Lung (tissue), 12 donors: ENCODE results near the gene CLSTN1. TPM values are rescaled to one million over a fixed set of nuclear protein-coding genes. Genes with fewer than 3 reads are reported as not detected.

Experiments used
- ATAC-seq: fragments of 200-7000 bp; cut with Tn5 transposase; one replicate; pipeline ENCODE4 v1.9.1; 2020; ENCODE audit warnings: moderate number of reproducible peaks; ENCODE audit not compliant: insufficient read depth, low FRiP score
- DNase-seq, 3 donors: peaks; one replicate each; pipeline ENCODE4 v3.0.0-alpha.2; 2013 to 2017
- H3K27ac ChIP-seq, 2 donors: one replicate each; pipeline ENCODE4 v1.5.1; 2013; ENCODE audit warnings: mild to moderate bottlenecking in 2 of 2, moderate library complexity in 2 of 2, control low read depth in 1 of 2, inconsistent platforms in 1 of 2, low read depth in 1 of 2, low read length in 1 of 2
- H3K27me3 ChIP-seq, 3 donors: one replicate each; pipeline ENCODE4 v1.5.1; 2013; ENCODE audit warnings: low read length in 2 of 3; ENCODE audit not compliant: control insufficient read depth in 3 of 3, insufficient read depth in 3 of 3
- H3K36me3 ChIP-seq, 4 donors: one replicate each; pipeline ENCODE4 v1.5.1; 2013; ENCODE audit warnings: low read length in 4 of 4, mild to moderate bottlenecking in 1 of 4, moderate library complexity in 1 of 4; ENCODE audit not compliant: control insufficient read depth in 4 of 4, insufficient read depth in 4 of 4
- H3K4me1 ChIP-seq, 5 donors: one replicate each; pipeline ENCODE4 v1.5.1; 2013; ENCODE audit warnings: low read length in 5 of 5, mild to moderate bottlenecking in 2 of 5, moderate library complexity in 1 of 5; ENCODE audit not compliant: control insufficient read depth in 5 of 5, insufficient read depth in 5 of 5
- H3K4me3 ChIP-seq: one replicate; pipeline ENCODE4 v1.5.1; 2013; ENCODE audit warnings: mild to moderate bottlenecking, control low read depth, moderate library complexity
- H3K9ac ChIP-seq, 2 donors: one replicate each; pipeline ENCODE4 v1.5.1; 2013; ENCODE audit warnings: low read length in 2 of 2, control low read depth in 1 of 2; ENCODE audit not compliant: insufficient read depth in 1 of 2
- H3K9me3 ChIP-seq, 4 donors: one replicate each; pipeline ENCODE4 v1.5.1; 2013; ENCODE audit warnings: low read length in 3 of 4, mild to moderate bottlenecking in 1 of 4, moderate library complexity in 1 of 4; ENCODE audit not compliant: control insufficient read depth in 4 of 4, insufficient read depth in 3 of 4
- CTCF ChIP-seq: IDR thresholded peaks from 2 replicates; pipeline ENCODE4 v1.5.1; 2012; ENCODE audit warnings: mild to moderate bottlenecking; ENCODE audit errors: control extremely low read depth, extremely low read depth
- WGBS, 2 donors: extraction: QIAGEN DNeasy Blood & Tissue Kit; methylation state at CpG; one replicate each; pipeline ENCODE4 v1.1.7; 2013; 5-methylcytosine and 5-hydroxymethylcytosine counted together
- polyA plus RNA-seq, 2 donors: library from polyadenylated mRNA; stranded (reverse); fragments of 200-250 nt; gene quantifications; one replicate each; pipeline ENCODE4 v1.2.1, GENCODE V29; 2013
- total RNA-seq, 2 donors: library from RNA; depleted of rRNA in 1 of 2; stranded (reverse); fragments of >200 nt in 1 of 2; gene quantifications; one replicate each; pipeline ENCODE4 v1.2.1, GENCODE V29; 2014 to 2021
- donor health status: control.
- donor health status: control.
- donor health status: Bipolar disorder and iron deficiency.
- donor health status: healthy.
- donor health status: DM: yes; HTN: yes; CAD: no.

CLSTN1 gene
- total and polyA plus RNA-seq, 4 donors, result 37.1 to 88.0 (median 61.8) TPM

DNA sequence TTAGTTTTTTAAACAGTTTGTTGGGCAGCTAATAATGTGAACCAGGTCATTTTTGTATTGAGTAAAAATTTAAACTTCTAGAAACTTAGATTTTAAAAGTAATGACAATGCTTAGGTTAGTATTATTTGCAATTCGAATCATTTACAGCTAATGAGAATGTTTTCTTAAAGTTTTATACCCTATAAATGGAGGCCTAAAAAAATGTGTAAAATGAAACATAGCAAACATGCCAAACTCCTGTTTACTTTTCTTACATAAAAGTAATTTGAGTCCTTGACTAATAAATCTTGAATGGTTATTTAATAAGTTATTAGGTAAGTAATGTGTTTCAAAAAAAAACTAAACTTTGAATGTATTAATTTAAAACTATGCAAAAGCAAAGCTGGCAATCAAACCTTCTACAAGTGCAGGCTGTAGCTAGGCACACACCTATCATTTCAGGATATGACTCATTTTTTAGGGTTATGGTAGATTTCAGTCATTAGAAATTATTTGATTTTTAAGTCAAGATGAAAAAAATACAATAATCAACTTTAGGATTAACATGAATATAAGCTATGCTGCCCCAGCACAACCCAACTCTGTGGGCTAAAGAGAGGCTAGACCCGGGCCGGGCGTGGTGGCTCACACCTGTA is 41.5 kb downstream of the CLSTN1 start:
- no peaks in the 10 kb centered on the region for H3K36me3 ChIP-seq
- H3K4me3 ChIP-seq, result no peak overlapping the region
- H3K9me3 ChIP-seq, result no peaks in the 10 kb centered on the region
- H3K4me1 ChIP-seq, result no peaks in the 10 kb centered on the region
- H3K9ac ChIP-seq, result no peak overlapping the region
- no peaks in the 10 kb centered on the region for H3K27me3 ChIP-seq
- WGBS, 2 donors, result 90 to 91% methylated on average over 4 of the region's 4 CpGs
- DNase-seq (no peak), ATAC-seq (no peak)
- no peak for TF ChIP-seq CTCF
- no peak overlapping the region for H3K27ac ChIP-seq

GRCh38 chr1:9780554-9781110 is 43.1 kb downstream of the CLSTN1 start:
- no peaks in the 10 kb centered on the region for H3K9me3 ChIP-seq
- no peaks in the 10 kb centered on the region for H3K4me1 ChIP-seq
- no peaks in the 10 kb centered on the region for H3K27me3 ChIP-seq
- no peak for TF ChIP-seq CTCF
- no peak overlapping the region for H3K27ac ChIP-seq
- no peak for DNase-seq
- no peaks in the 10 kb centered on the region for H3K36me3 ChIP-seq
- H3K4me3 ChIP-seq, result no peak overlapping the region
- no peak for ATAC-seq
- H3K9ac ChIP-seq, result no peak overlapping the region
- 93 to 95% methylated on average over 10 of the region's 10 CpGs for WGBS, 2 donors

- WGBS, 2 donors, result 92 to 94% methylated on average over 10 of the region's 10 CpGs
- Histone ChIP-seq H3K9me3 (no peaks in the 10 kb centered on the region), H3K36me3 (no peaks in the 10 kb centered on the region), H3K4me1 (no peaks in the 10 kb centered on the region), H3K27ac (no peak overlapping the region), H3K4me3 (no peak overlapping the region), H3K9ac (no peak overlapping the region), H3K27me3 (no peaks in the 10 kb centered on the region)
- no peak for ATAC-seq
- no peak for TF ChIP-seq CTCF
- DNase-seq, result no peak
Observed at GRCh38 chr1:9778905-9779304, 44.9 kb downstream of the CLSTN1 start.
